SJCRH30 (cell line): ENCODE results near the gene IL10RB. TPM values are rescaled to one million over a fixed set of nuclear protein-coding genes. Genes with fewer than 3 reads are reported as not detected.

Source experiments
- DNase-seq, 2 experiments: peaks; one replicate each; pipeline ENCODE4 v3.0.0-alpha.2; 2015 to 2020
- H3K27ac ChIP-seq: fragments of 250-450 bp; sonication (Bioruptor Pico); 2 replicates; pipeline ENCODE4 v1.5.1; 2020; ENCODE audit warnings: mild to moderate bottlenecking, moderate library complexity
- H3K27me3 ChIP-seq: fragments of 250-450 bp; sonication (Bioruptor Pico); 2 replicates; pipeline ENCODE4 v1.5.1; 2020; ENCODE audit warnings: mild to moderate bottlenecking, moderate library complexity
- H3K36me3 ChIP-seq: fragments of 250-450 bp; sonication (Bioruptor Pico); 2 replicates; pipeline ENCODE4 v1.5.1; 2020; ENCODE audit warnings: mild to moderate bottlenecking, moderate library complexity
- H3K4me1 ChIP-seq: fragments of 250-450 bp; sonication (Bioruptor Pico); 2 replicates; pipeline ENCODE4 v1.5.1; 2020; ENCODE audit warnings: mild to moderate bottlenecking, moderate library complexity
- H3K4me3 ChIP-seq: fragments of 250-450 bp; sonication (Bioruptor Pico); 2 replicates; pipeline ENCODE4 v1.5.1; 2020; ENCODE audit warnings: mild to moderate bottlenecking, moderate library complexity
- H3K9me3 ChIP-seq: fragments of 250-450 bp; sonication (Bioruptor Pico); replicated peaks from 2 replicates; pipeline ENCODE4 v1.5.1; 2020; ENCODE audit warnings: mild to moderate bottlenecking, moderate library complexity
- total RNA-seq: library from RNA; depleted of rRNA; stranded (reverse); fragments of >200 nt; shearing (Covaris generic); gene quantifications from 2 replicates; pipeline ENCODE4 v1.2.3, GENCODE V29; 2014; rRNA removed

Gene IL10RB
- total RNA-seq, 1 experiment from 2014 or later = 8.8 TPM

DNA sequence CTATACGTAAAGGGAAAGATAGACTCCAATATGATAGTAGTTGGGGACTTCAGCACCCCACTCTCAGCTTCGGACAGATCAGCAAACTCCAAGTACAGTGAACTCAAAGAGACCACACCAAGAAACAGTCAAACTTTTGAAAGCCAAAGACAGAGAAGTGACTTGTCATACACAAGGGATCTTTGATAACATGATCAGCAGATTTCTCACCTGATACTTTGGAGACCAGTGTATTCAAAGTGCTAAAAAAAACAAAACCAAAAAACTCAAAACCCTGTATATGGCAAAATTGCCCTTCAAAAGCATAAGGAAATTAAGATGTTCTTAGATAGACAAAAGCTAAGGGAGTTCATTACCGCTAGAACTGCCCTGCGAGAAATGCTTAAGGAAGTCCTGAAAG, 68.0 kb downstream of the IL10RB start:
- Histone ChIP-seq H3K27ac (no peak overlapping the region), H3K9me3 (peaks cover 26% of the 10 kb centered on the region), H3K27me3 (no peaks in the 10 kb centered on the region), H3K4me3 (no peak overlapping the region), H3K4me1 (peaks cover 3% of the 10 kb centered on the region; the same call in 1 of the 2 replicates), H3K36me3 (peaks cover 52% of the 10 kb centered on the region)
- no peak for DNase-seq

DNA sequence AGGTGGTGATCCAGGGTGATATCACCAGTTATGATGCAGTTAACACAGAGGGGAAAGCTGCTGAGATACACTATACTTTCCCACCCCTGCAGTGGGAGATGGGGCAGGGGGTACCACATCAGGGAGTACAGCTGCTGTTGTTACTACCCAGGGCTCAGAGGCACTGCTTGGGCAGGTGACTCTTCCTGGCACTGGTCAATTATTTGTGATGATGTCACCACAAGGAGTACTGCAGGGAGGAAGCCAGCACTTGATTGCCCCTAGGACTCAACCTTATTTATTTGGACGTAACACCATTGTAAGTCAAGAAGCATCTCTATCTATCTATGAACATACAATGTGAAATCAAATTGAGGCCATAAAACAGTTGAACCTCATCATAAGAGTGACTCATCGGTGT, 68.7 kb downstream of the IL10RB start:
- H3K36me3 ChIP-seq = peaks cover 52% of the 10 kb centered on the region
- no peaks in the 10 kb centered on the region for H3K27me3 ChIP-seq

DNA sequence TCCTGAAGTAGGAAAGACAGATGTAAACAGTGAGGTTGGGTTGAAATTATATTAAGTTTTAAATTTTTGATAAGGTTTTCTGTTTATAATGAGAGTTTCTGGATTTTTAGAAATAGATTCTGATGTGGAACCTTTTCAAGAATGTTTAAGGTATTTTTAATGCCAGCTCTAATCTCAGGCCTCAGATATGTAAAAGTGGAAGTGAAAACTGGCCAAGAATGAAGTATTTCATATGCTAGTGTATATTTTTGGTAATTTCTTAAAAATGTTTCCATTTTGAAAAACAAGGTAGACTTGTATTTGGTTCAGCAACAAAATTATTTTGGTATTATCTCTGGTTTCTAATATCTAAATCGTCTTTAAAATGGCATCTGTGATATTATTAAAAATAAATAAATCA, 73.0 kb downstream of the IL10RB start:
- H3K36me3 ChIP-seq = peaks cover 48% of the 10 kb centered on the region
- no peaks in the 10 kb centered on the region for H3K4me1 ChIP-seq
- DNase-seq = no peak
- 0 out of 2 replicates have a peak, but pooled peaks cover 5% of the 10 kb centered on the region for H3K9me3 ChIP-seq
- no peak overlapping the region for H3K27ac ChIP-seq
- H3K4me3 ChIP-seq = no peak overlapping the region
- H3K27me3 ChIP-seq = no peaks in the 10 kb centered on the region

More for the DNA sequence above, 68.7 kb downstream of the IL10RB start:
- Histone ChIP-seq H3K9me3 (peaks cover 26% of the 10 kb centered on the region), H3K4me3 (no peak overlapping the region), H3K27ac (no peak overlapping the region), H3K4me1 (no peaks in the 10 kb centered on the region)
- no peak for DNase-seq

DNA sequence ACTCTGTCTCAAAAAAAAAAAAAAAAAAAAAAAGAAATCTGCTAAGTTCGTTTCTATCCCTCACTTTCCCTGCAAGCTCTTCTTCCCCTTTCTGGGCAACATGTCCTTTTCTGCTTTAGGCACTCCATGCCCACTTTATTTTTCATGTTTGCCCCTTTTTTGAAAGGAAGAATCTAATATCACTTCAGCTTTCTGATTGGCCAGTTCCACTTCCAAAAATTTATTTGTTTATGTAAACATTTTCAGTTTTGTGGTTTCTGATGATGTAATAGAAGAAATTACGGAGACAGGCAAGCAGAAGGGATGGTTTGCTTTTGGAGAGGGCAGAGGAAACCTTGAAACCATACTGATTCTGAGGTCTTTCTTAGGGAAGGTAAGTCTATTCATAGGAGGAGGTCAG, 73.8 kb downstream of the IL10RB start:
- Histone ChIP-seq H3K4me1 (no peaks in the 10 kb centered on the region), H3K4me3 (no peak overlapping the region), H3K9me3 (0 out of 2 replicates have a peak, but pooled peaks cover 5% of the 10 kb centered on the region), H3K27me3 (no peaks in the 10 kb centered on the region), H3K27ac (no peak overlapping the region), H3K36me3 (peaks cover 47% of the 10 kb centered on the region)
- no peak for DNase-seq

DNA sequence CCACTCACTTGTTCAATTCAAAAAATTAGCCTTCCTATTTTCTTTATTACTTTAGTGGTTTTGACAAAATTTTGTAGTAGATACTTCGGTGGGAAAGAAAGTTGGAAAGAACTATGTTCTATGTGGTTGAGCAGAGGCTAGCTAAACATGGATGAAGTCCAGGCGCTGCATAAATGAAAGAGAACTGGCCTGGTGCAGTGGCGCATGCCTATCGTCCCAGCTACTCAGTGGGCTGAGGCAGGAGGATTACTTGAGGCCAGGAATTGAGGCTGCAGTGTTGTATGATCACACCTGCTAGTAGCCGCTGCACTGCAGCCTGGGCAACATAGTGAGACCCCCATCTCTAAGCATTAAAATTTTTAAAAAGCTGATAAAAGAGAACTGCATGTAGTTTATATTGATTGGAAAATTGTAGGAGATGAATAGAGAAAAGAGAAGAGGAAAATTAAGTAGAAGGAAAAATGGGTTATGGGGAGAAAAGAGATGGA, 79.6 kb downstream of the IL10RB start:
- H3K36me3 ChIP-seq = peaks cover 64% of the 10 kb centered on the region
- no peaks in the 10 kb centered on the region for H3K27me3 ChIP-seq
- H3K27ac ChIP-seq = no peak overlapping the region
- no peaks in the 10 kb centered on the region for H3K4me1 ChIP-seq
- no peak for DNase-seq
- no peaks in the 10 kb centered on the region for H3K9me3 ChIP-seq
- H3K4me3 ChIP-seq = no peak overlapping the region

Other genes starting within 250 kb of the IL10RB start
- gene OLIG2, start 240.4 kb upstream of the IL10RB start, total RNA-seq = 15.9 and 17.2 TPM in 2 replicates
- gene OLIG1, start 196.2 kb upstream of the IL10RB start, total RNA-seq = 2.9 and 3.3 TPM in 2 replicates
- gene IFNAR2, start 36.4 kb upstream of the IL10RB start, total RNA-seq = 13.1 and 17.7 TPM in 2 replicates
- 25.9 and 30.1 TPM in 2 replicates for gene IFNAR1, start 58.6 kb downstream of the IL10RB start, total RNA-seq
- gene IFNGR2, start 137.0 kb downstream of the IL10RB start, total RNA-seq = 67.1 and 71.6 TPM in 2 replicates
- 23.4 and 23.7 TPM in 2 replicates for gene TMEM50B, start 213.6 kb downstream of the IL10RB start, total RNA-seq
- gene DNAJC28, start 225.3 kb downstream of the IL10RB start, total RNA-seq = 1.6 and 2.0 TPM in 2 replicates